HEK293 (cell line): ENCODE results near the gene UNC93B1.

Experiments used
- BCL11B ChIP-seq: fragments of 450-650 bp; formaldehyde crosslinking; IDR thresholded peaks from 2 replicates; pipeline ENCODE4 v1.5.1; 2016; ENCODE audit warnings: low read depth, missing biosample characterization, missing genetic modification characterization
- EGR2 ChIP-seq: fragments of 450-650 bp; formaldehyde crosslinking; IDR thresholded peaks from 2 replicates; pipeline ENCODE4 v1.5.1; 2016; ENCODE audit warnings: low read depth, missing biosample characterization, missing genetic modification characterization
- GLIS1 ChIP-seq: fragments of 450-650 bp; formaldehyde crosslinking; IDR thresholded peaks from 2 replicates; pipeline ENCODE4 v1.5.1; 2016; ENCODE audit warnings: missing biosample characterization, missing genetic modification characterization
- GLIS2 ChIP-seq: fragments of 450-650 bp; formaldehyde crosslinking; IDR thresholded peaks from 2 replicates; pipeline ENCODE4 v1.5.1; 2016; ENCODE audit warnings: missing biosample characterization, missing genetic modification characterization
- SP3 ChIP-seq: fragments of 450-650 bp; formaldehyde crosslinking; IDR thresholded peaks from 2 replicates; pipeline ENCODE4 v1.5.1; 2016; ENCODE audit warnings: missing biosample characterization, missing genetic modification characterization
- SP7 ChIP-seq: fragments of 450-650 bp; formaldehyde crosslinking; IDR thresholded peaks from 2 replicates; pipeline ENCODE4 v1.5.1; 2016; ENCODE audit warnings: missing biosample characterization, missing genetic modification characterization
- TRIM28 ChIP-seq: IDR thresholded peaks from 2 replicates; pipeline ENCODE4 v1.6.1; 2011; ENCODE audit warnings: low read length, control low read depth, borderline replicate concordance
- ZBTB26 ChIP-seq: fragments of 450-650 bp; formaldehyde crosslinking; optimal IDR thresholded peaks from 2 replicates; pipeline ENCODE3; 2016; ENCODE audit warnings: missing biosample characterization, mild to moderate bottlenecking, missing genetic modification characterization
- ZFHX2 ChIP-seq: fragments of 450-650 bp; formaldehyde crosslinking; conservative IDR thresholded peaks from 2 replicates; pipeline ENCODE4 v1.5.1; 2016; ENCODE audit warnings: missing biosample characterization, missing genetic modification characterization
- ZNF157 ChIP-seq: fragments of 450-650 bp; formaldehyde crosslinking; IDR thresholded peaks from 2 replicates; pipeline ENCODE4 v1.5.1; 2016; ENCODE audit warnings: missing biosample characterization, missing genetic modification characterization
- ZNF24 ChIP-seq: fragments of 450-650 bp; formaldehyde crosslinking; IDR thresholded peaks from 2 replicates; pipeline ENCODE4 v1.5.1; 2016; ENCODE audit warnings: missing biosample characterization, missing genetic modification characterization
- ZNF266 ChIP-seq: fragments of 450-650 bp; formaldehyde crosslinking; IDR thresholded peaks from 2 replicates; pipeline ENCODE4 v1.5.1; 2016; ENCODE audit warnings: missing biosample characterization, missing genetic modification characterization, low read depth
- ZNF426 ChIP-seq: fragments of 450-650 bp; formaldehyde crosslinking; IDR thresholded peaks from 2 replicates; pipeline ENCODE4 v1.5.1; 2017; ENCODE audit warnings: missing biosample characterization, missing genetic modification characterization, mild to moderate bottlenecking, inconsistent platforms, moderate library complexity
- ZNF521 ChIP-seq: fragments of 450-650 bp; formaldehyde crosslinking; IDR thresholded peaks from 2 replicates; pipeline ENCODE4 v1.5.1; 2017; ENCODE audit warnings: missing biosample characterization, mild to moderate bottlenecking, missing genetic modification characterization
- ZNF530 ChIP-seq: fragments of 450-650 bp; formaldehyde crosslinking; IDR thresholded peaks from 2 replicates; pipeline ENCODE4 v1.5.1; 2016; ENCODE audit warnings: low read depth, missing biosample characterization, missing genetic modification characterization
- ZNF585B ChIP-seq: fragments of 450-650 bp; formaldehyde crosslinking; IDR thresholded peaks from 2 replicates; pipeline ENCODE4 v1.5.1; 2016; ENCODE audit warnings: missing biosample characterization, missing genetic modification characterization
- ZNF629 ChIP-seq: fragments of 450-650 bp; formaldehyde crosslinking; IDR thresholded peaks from 2 replicates; pipeline ENCODE4 v1.5.1; 2017; ENCODE audit warnings: missing biosample characterization, missing genetic modification characterization
- ZNF76 ChIP-seq: fragments of 450-650 bp; formaldehyde crosslinking; IDR thresholded peaks from 2 replicates; pipeline ENCODE4; 2016; ENCODE audit warnings: low read depth, missing biosample characterization, missing genetic modification characterization, borderline replicate concordance
- ZNF830 ChIP-seq: fragments of 450-650 bp; IDR thresholded peaks from 2 replicates; pipeline ENCODE4 v1.5.0; 2018; ENCODE audit warnings: missing biosample characterization, missing genetic modification characterization, low read depth, mild to moderate bottlenecking, moderate library complexity
- ZNF843 ChIP-seq: fragments of 450-650 bp; formaldehyde crosslinking; IDR thresholded peaks from 2 replicates; pipeline ENCODE4 v1.5.1; 2016; ENCODE audit warnings: missing biosample characterization, missing genetic modification characterization
- TF ChIP-seq, protein P1 (sequence below): fragments of 450-650 bp; formaldehyde crosslinking; IDR thresholded peaks from 2 replicates; pipeline ENCODE4 v1.5.1; 2017; ENCODE audit warnings: missing biosample characterization, mild to moderate bottlenecking, missing genetic modification characterization, moderate library complexity
- TF ChIP-seq, protein P2 (sequence below): fragments of 450-650 bp; formaldehyde crosslinking; IDR thresholded peaks from 2 replicates; pipeline ENCODE4 v1.5.1; 2016; ENCODE audit warnings: missing biosample characterization, missing genetic modification characterization
- TF ChIP-seq, protein P3 (sequence below): fragments of 450-650 bp; formaldehyde crosslinking; IDR thresholded peaks from 2 replicates; pipeline ENCODE4 v1.5.1; 2016; ENCODE audit warnings: missing biosample characterization, missing genetic modification characterization
- TF ChIP-seq, protein P4 (sequence below): fragments of 450-650 bp; formaldehyde crosslinking; conservative IDR thresholded peaks from 2 replicates; pipeline ENCODE4 v1.5.1; 2016; ENCODE audit warnings: low read depth, missing biosample characterization, missing genetic modification characterization
- TF ChIP-seq, protein P5 (sequence below): fragments of 450-650 bp; IDR thresholded peaks from 2 replicates; pipeline ENCODE4 v1.5.1; 2018; ENCODE audit warnings: missing biosample characterization, mild to moderate bottlenecking, missing genetic modification characterization

UNC93B1 gene

DNA sequence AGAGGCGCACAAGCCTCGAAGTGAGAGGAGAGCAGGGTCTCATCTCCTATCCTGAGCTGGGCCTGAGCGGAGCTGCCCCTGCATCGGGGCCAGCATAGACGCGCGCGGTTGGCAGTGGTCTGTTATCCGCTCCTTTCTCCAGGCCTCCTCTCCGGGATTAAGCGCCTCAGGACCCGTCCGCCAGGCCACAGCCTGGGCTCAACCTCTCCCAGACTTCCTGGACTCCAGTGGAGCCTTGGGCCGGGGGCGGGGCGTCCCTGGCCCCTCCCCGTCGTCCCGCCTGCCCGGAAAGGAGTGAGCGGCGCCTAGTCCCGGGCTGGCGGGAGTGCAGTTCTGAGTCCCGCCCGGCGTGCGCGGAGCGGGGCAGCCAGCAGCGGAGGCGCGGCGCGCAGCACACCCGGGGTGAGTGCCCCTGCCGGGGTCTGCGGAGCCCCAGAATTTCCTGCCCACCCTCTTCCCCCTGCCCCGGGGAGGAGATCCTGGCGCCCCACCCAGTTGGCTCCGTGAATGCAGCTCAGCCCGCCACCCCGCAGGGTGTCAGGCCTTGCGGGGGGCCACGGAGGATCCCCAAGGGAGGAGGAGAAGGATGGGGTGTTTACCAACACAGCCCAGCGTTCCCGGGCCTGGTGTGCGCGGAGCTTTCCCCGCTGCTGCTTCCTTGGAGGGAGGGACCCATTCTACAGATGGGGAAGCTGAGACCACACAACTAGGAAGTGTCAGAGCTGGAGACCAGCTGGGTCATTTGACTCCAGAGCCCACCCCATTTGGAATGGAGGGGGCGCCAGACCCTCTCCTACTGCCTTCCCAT lies 35.0 kb upstream of the UNC93B1 start, which contains the start of gene TCIRG1 (continued):
- TF ChIP-seq GLIS1 (tag by site-specific recombination) (no peak), BCL11B (tag by site-specific recombination) (no peak), ZNF266 (tag by site-specific recombination) (no peak), ZNF521 (tag by site-specific recombination) (no peak), ZNF830 (tag by site-specific recombination) (no peak), ZNF585B (tag by site-specific recombination) (no peak), EGR2 (tag by site-specific recombination) (no peak), TRIM28 (no peak), ZNF157 (tag by site-specific recombination) (no peak), SP7 (tag by site-specific recombination) (no peak), ZNF426 (tag by site-specific recombination) (no peak), SP3 (tag by site-specific recombination) (peak; percentile 44), ZBTB26 (tag by site-specific recombination) (peak; percentile 31), ZNF843 (tag by site-specific recombination) (no peak), GLIS2 (tag by site-specific recombination) (peak; percentile 43), ZNF76 (tag by site-specific recombination) (peak; percentile 36; the same call in 1 of the 2 replicates), ZNF530 (tag by site-specific recombination) (no peak), ZNF629 (tag by site-specific recombination) (no peak), ZNF24 (tag by site-specific recombination) (0 out of 2 replicates have a peak, but pooled peaks have one; percentile 24), ZFHX2 (no peak)
- TF ChIP-seq, protein P1, sequence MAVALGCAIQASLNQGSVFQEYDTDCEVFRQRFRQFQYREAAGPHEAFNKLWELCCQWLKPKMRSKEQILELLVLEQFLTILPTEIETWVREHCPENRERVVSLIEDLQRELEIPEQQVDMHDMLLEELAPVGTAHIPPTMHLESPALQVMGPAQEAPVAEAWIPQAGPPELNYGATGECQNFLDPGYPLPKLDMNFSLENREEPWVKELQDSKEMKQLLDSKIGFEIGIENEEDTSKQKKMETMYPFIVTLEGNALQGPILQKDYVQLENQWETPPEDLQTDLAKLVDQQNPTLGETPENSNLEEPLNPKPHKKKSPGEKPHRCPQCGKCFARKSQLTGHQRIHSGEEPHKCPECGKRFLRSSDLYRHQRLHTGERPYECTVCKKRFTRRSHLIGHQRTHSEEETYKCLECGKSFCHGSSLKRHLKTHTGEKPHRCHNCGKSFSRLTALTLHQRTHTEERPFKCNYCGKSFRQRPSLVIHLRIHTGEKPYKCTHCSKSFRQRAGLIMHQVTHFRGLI (tag by site-specific recombination), result no peak
- TF ChIP-seq, protein P2, sequence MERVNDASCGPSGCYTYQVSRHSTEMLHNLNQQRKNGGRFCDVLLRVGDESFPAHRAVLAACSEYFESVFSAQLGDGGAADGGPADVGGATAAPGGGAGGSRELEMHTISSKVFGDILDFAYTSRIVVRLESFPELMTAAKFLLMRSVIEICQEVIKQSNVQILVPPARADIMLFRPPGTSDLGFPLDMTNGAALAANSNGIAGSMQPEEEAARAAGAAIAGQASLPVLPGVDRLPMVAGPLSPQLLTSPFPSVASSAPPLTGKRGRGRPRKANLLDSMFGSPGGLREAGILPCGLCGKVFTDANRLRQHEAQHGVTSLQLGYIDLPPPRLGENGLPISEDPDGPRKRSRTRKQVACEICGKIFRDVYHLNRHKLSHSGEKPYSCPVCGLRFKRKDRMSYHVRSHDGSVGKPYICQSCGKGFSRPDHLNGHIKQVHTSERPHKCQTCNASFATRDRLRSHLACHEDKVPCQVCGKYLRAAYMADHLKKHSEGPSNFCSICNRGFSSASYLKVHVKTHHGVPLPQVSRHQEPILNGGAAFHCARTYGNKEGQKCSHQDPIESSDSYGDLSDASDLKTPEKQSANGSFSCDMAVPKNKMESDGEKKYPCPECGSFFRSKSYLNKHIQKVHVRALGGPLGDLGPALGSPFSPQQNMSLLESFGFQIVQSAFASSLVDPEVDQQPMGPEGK, result 0 out of 2 replicates have a peak, but pooled peaks have one; percentile 13
- TF ChIP-seq, protein P3, sequence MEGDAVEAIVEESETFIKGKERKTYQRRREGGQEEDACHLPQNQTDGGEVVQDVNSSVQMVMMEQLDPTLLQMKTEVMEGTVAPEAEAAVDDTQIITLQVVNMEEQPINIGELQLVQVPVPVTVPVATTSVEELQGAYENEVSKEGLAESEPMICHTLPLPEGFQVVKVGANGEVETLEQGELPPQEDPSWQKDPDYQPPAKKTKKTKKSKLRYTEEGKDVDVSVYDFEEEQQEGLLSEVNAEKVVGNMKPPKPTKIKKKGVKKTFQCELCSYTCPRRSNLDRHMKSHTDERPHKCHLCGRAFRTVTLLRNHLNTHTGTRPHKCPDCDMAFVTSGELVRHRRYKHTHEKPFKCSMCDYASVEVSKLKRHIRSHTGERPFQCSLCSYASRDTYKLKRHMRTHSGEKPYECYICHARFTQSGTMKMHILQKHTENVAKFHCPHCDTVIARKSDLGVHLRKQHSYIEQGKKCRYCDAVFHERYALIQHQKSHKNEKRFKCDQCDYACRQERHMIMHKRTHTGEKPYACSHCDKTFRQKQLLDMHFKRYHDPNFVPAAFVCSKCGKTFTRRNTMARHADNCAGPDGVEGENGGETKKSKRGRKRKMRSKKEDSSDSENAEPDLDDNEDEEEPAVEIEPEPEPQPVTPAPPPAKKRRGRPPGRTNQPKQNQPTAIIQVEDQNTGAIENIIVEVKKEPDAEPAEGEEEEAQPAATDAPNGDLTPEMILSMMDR (tag by site-specific recombination), result no peak
- TF ChIP-seq, protein P4, sequence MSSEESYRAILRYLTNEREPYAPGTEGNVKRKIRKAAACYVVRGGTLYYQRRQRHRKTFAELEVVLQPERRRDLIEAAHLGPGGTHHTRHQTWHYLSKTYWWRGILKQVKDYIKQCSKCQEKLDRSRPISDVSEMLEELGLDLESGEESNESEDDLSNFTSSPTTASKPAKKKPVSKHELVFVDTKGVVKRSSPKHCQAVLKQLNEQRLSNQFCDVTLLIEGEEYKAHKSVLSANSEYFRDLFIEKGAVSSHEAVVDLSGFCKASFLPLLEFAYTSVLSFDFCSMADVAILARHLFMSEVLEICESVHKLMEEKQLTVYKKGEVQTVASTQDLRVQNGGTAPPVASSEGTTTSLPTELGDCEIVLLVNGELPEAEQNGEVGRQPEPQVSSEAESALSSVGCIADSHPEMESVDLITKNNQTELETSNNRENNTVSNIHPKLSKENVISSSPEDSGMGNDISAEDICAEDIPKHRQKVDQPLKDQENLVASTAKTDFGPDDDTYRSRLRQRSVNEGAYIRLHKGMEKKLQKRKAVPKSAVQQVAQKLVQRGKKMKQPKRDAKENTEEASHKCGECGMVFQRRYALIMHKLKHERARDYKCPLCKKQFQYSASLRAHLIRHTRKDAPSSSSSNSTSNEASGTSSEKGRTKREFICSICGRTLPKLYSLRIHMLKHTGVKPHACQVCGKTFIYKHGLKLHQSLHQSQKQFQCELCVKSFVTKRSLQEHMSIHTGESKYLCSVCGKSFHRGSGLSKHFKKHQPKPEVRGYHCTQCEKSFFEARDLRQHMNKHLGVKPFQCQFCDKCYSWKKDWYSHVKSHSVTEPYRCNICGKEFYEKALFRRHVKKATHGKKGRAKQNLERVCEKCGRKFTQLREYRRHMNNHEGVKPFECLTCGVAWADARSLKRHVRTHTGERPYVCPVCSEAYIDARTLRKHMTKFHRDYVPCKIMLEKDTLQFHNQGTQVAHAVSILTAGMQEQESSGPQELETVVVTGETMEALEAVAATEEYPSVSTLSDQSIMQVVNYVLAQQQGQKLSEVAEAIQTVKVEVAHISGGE (tag by site-specific recombination), result no peak
- TF ChIP-seq, protein P5, sequence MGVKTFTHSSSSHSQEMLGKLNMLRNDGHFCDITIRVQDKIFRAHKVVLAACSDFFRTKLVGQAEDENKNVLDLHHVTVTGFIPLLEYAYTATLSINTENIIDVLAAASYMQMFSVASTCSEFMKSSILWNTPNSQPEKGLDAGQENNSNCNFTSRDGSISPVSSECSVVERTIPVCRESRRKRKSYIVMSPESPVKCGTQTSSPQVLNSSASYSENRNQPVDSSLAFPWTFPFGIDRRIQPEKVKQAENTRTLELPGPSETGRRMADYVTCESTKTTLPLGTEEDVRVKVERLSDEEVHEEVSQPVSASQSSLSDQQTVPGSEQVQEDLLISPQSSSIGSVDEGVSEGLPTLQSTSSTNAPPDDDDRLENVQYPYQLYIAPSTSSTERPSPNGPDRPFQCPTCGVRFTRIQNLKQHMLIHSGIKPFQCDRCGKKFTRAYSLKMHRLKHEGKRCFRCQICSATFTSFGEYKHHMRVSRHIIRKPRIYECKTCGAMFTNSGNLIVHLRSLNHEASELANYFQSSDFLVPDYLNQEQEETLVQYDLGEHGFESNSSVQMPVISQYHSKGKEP, result no peak
